ENCODE results near the gene ZCWPW1. TPM values are rescaled to one million over a fixed set of nuclear protein-coding genes. Genes with fewer than 3 reads are reported as not detected.
A peak's percentile ranks its signal among the peaks of the same experiment; 100 is the strongest.

Gene ZCWPW1
- total and polyA plus RNA-seq, 10 of the 15 experiments (the other 5 are each of a cell fraction or from before 2014, with no cell fraction given), result 1.3 to 4.4 (median 3.7) TPM

GRCh38 chr7:100429637-100430492 is 1.4 kb upstream of the ZCWPW1 start, which contains the start of gene MEPCE (continued):
- TF ChIP-seq BCLAF1 (IDR thresholded peaks at IDR 0.05) (no peak), MXI1 (IDR thresholded peaks at IDR 0.05; ENCODE audit: low read depth, low read length) (no peak), HDGF (IDR thresholded peaks at IDR 0.05) (no peak), ASH2L (IDR thresholded peaks at IDR 0.05; ENCODE audit: borderline replicate concordance, low read depth) (no peak)

- H3K9ac ChIP-seq (ENCODE audit: control insufficient read depth, insufficient read depth, low read length), result peak overlapping the region; percentile 98
- H3K27ac ChIP-seq (ENCODE audit: control insufficient read depth, insufficient read depth), result peak overlapping the region; percentile 99
- H3K4me1 ChIP-seq (ENCODE audit: control insufficient read depth, insufficient read depth, low read length), result peaks cover 28% of the 10 kb centered on the region
- POLR2A ChIA-PET, result interaction anchor here (0.5 to 2.5 kb wide), 34 partner anchors 8 to 447 kb away, joined by 3 to 18 read pairs (median 6); partner anchors contain the start of genes FBXO24, LRCH4, MOSPD3 and POP7
- H2AFZ ChIP-seq (ENCODE audit: control insufficient read depth, low read depth, low read length), result peak overlapping the region; percentile 42; the same call in 1 of the 2 replicates
- peak overlapping the region; percentile 74 for H3K4me3 ChIP-seq
- CTCF ChIA-PET, result interaction anchor here (0.6 to 1.6 kb wide), 8 partner anchors 13 to 108 kb away, joined by 3 to 8 read pairs (median 4); partner anchors contain the start of gene PILRB
- DNase-seq (ENCODE audit: low read depth, low spot score), result peak; percentile 96
- H3K79me2 ChIP-seq (ENCODE audit: control insufficient read depth, insufficient read depth, low read length), result peaks cover 36% of the 10 kb centered on the region
- H3K4me2 ChIP-seq (ENCODE audit: control insufficient read depth, insufficient read depth), result peak overlapping the region; percentile 66
- in situ Hi-C loops (cut with MboI), result no loop called here
- RAD21 ChIA-PET (ENCODE audit: unreplicated experiment), result interaction anchor here (0.7 to 3.1 kb wide), 18 partner anchors 9 to 280 kb away, joined by 3 to 25 read pairs (median 4); partner anchors contain the start of gene LAMTOR4
- BruUV-seq (replicated peaks), result no TSS peak
- peak; percentile 68 for ATAC-seq
- H3K9me3 ChIP-seq (replicated peaks; ENCODE audit: control insufficient read depth, insufficient read depth, low read length), result no peaks in the 10 kb centered on the region
- peaks cover 2 to 14% of the 10 kb centered on the region in 2 experiments; a peak in 3 of 4 replicates for H3K36me3 ChIP-seq (ENCODE audit: control insufficient read depth in 2 of 2, insufficient read depth in 2 of 2, low read length in 1 of 2)
- SMC1A ChIA-PET (ENCODE audit: uncharacterized antibody, unreplicated experiment), result interaction anchor here (0.6 to 3.0 kb wide), 10 partner anchors 9 to 244 kb away, joined by 3 to 15 read pairs (median 4); no protein-coding TSS in a partner anchor
- no peaks in the 10 kb centered on the region for H4K20me1 ChIP-seq (ENCODE audit: control insufficient read depth, insufficient read depth)
- FAIRE-seq, result no peak
- 1% methylated on average over 40 of the region's 40 CpGs for WGBS (ENCODE audit: insufficient coverage, insufficient replicate concordance, low lambda C conversion rate, missing lambda C conversion rate)
- no peaks in the 10 kb centered on the region for H3K27me3 ChIP-seq (replicated peaks in 1 of 2; ENCODE audit: control insufficient read depth in 2 of 2, insufficient read depth in 2 of 2, low read length in 1 of 2)
- intact Hi-C loops (cut with micrococcal nuclease; ENCODE audit: unreplicated experiment), result loop anchor here (1.0 kb wide), 1 partner anchor 33 kb away; no protein-coding TSS in a partner anchor
- TF ChIP-seq RCOR1 (conservative IDR thresholded peaks at IDR 0.05; ENCODE audit: low read depth, low read length) (no peak), TCF12 (IDR thresholded peaks at IDR 0.05; ENCODE audit: low read depth, low read length) (0 out of 2 replicates have a peak, but pooled peaks have one; percentile 38), POU2F2 (IDR thresholded peaks at IDR 0.05; ENCODE audit: borderline replicate concordance, low read depth, low read length) (peak; percentile 87; the same call in 2 of the 3 replicates), MYC (IDR thresholded peaks at IDR 0.05; ENCODE audit: insufficient read depth, insufficient read length, insufficient replicate concordance, low read length, severe bottlenecking) (peak; percentile 70), RELA (IDR thresholded peaks at IDR 0.05; ENCODE audit: borderline replicate concordance, partially characterized antibody) (peak; percentile 72), SMARCA5 (IDR thresholded peaks at IDR 0.05) (peak; percentile 94), GABPA (IDR thresholded peaks at IDR 0.05; ENCODE audit: low read depth) (no peak), RAD51 (IDR thresholded peaks at IDR 0.05) (peak; percentile 89), YY1 (IDR thresholded peaks at IDR 0.05; ENCODE audit: low read depth, low read length) (0 out of 2 replicates have a peak, but pooled peaks have one; percentile 8), POLR2AphosphoS2 (IDR thresholded peaks at IDR 0.05; ENCODE audit: low read depth, low read length) (peak; percentile 94), KDM1A (IDR thresholded peaks at IDR 0.05; ENCODE audit: borderline replicate concordance) (no peak), RB1 (IDR thresholded peaks at IDR 0.05; ENCODE audit: borderline replicate concordance) (no peak), SMAD1 (IDR thresholded peaks at IDR 0.05; ENCODE audit: low read depth, partially characterized antibody) (peak; percentile 69), BHLHE40 (IDR thresholded peaks at IDR 0.05; ENCODE audit: borderline replicate concordance in 1 of 2, low read depth in 2 of 2, low read length in 1 of 2) (peak; percentile 100)
These were observed 599 bp upstream of the ZCWPW1 start for GRCh38 chr7:100428967-100429636.
